ENCODE results near the gene FRMPD4.

- no peak for TF ChIP-seq CTCF (IDR thresholded peaks at IDR 0.05; ENCODE audit: low read length)
- TF ChIP-seq EZH2 (optimal IDR thresholded peaks at IDR 0.05; ENCODE audit: low read depth, low read length) = no peak
- TF ChIP-seq EZH2phosphoT487 (IDR thresholded peaks at IDR 0.05; ENCODE audit: low read length) = no peak
These were observed 473.2 kb downstream of the FRMPD4 start for GRCh38 chrX:12611471-12611870.
